Testis (tissue), 2 donors: ENCODE measurements around the gene PLEKHM1.
"Not testable (repeated sequence)": the region's sequence is repeated elsewhere in the genome, so short reads cannot be mapped to it uniquely, and the experiment has no call there.

Experiments used
- POLR2A ChIP-seq: fragments of 450-650 bp; IDR thresholded peaks from one replicate; pipeline ENCODE4 v1.6.1; 2017; ENCODE audit warnings: antibody characterized with exemption, mild to moderate bottlenecking, moderate library complexity
- TF ChIP-seq, protein P1 (sequence below), 3 experiments: fragments of 450-650 bp in 2 of 3; fragments of 200-600 bp in 1 of 3; sonication (generic) in 1 of 3; IDR thresholded peaks; one replicate each; pipeline ENCODE4 v1.5.1; 2016 to 2019; ENCODE audit warnings: antibody characterized with exemption in 3 of 3, mild to moderate bottlenecking in 2 of 3, moderate library complexity in 1 of 3

DNA sequence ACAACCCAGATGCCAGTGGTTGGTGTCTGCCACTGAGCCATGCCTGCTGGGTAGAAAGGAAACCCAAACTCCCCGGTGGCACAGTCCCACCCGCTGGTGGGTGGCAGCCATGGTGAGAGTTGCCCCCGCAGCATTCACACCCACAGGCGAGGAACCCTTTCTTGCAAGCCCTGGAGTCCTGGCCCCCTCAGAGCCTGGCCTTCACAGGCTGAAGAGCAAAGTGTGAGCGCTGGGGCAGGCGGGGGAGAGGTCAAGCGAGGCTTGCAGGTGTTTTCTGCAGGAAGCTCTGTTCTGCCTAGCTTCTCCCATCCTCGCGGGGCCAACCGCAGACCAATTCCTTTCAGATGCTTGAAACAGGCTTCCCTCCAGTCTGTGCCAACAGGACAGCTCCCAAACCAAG, 38.9 kb downstream of the PLEKHM1 start:
- TF ChIP-seq POLR2A = not testable (repeated sequence)
- TF ChIP-seq, protein P1, sequence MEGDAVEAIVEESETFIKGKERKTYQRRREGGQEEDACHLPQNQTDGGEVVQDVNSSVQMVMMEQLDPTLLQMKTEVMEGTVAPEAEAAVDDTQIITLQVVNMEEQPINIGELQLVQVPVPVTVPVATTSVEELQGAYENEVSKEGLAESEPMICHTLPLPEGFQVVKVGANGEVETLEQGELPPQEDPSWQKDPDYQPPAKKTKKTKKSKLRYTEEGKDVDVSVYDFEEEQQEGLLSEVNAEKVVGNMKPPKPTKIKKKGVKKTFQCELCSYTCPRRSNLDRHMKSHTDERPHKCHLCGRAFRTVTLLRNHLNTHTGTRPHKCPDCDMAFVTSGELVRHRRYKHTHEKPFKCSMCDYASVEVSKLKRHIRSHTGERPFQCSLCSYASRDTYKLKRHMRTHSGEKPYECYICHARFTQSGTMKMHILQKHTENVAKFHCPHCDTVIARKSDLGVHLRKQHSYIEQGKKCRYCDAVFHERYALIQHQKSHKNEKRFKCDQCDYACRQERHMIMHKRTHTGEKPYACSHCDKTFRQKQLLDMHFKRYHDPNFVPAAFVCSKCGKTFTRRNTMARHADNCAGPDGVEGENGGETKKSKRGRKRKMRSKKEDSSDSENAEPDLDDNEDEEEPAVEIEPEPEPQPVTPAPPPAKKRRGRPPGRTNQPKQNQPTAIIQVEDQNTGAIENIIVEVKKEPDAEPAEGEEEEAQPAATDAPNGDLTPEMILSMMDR (IDR thresholded peaks at IDR 0.05) = not testable (repeated sequence)
